Effector CD8-positive, alpha-beta T cell (primary cell): Measurements from ENCODE around the gene AOPEP.

ENCODE experiments used
- DNase-seq: peaks from one replicate; lab custom pipeline; 2025; lab: John Stamatoyannopoulos, UW

Gene AOPEP

GRCh38 chr9:94794476-94795167, 68.1 kb downstream of the AOPEP start:
- DNase-seq, result no peak

DNA sequence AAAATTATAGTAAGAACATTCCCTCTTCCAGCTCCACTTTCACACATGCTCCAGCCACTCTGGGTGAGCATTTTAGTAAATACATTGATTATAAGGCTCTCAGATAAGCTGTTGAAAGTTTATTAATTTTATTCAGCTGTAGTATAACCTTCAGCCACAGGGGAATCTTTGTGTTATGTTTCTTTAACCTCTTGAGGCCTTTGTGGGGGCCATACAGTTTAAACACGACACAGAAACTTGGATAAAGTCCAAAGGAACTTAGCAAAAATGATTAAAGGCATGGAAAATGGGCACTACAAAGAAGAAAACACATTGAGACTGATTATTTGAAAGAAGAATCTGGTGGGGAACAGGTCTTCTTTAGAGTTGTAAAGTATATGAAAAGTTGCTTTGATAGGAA, 70.2 kb downstream of the AOPEP start:
- DNase-seq, result no peak

- no peak for DNase-seq
Observed at GRCh38 chr9:94798201-94798600, 71.7 kb downstream of the AOPEP start.

- no peak for DNase-seq
Observed at GRCh38 chr9:94798708-94799107, 72.2 kb downstream of the AOPEP start.

DNA sequence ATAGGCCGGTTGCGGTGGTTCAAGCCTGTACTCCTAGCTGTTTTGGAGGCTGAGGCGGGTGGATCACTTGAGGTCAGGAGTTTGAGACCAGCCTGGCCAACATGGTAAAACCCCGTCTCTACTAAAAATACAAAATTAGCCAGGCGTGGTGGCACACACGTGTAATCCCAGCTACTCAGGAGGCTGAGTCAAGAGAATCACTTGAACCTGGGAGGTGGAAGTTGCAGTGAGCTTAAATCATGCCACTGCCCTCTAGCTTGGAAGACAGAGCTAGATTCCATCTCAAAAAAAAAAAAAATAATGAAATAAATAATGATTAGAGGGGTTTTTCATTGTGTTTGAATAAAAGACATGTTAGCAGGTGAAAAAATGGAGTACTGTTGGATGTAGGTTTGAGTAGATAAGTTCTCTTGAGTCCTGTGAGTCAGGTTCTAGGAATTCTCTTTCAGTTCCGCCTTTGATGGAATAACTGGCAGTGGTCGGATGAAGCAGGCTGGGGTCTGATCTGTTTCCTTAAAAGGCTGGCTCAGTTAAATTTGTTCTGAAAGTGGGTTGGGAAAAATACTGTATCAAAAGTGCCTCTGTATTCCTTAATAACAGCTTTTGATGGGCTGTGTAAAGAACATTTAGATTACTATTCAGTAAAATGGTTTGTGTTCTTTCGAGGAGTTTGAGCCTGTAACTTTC, 73.2 kb downstream of the AOPEP start:
- no peak for DNase-seq

DNA sequence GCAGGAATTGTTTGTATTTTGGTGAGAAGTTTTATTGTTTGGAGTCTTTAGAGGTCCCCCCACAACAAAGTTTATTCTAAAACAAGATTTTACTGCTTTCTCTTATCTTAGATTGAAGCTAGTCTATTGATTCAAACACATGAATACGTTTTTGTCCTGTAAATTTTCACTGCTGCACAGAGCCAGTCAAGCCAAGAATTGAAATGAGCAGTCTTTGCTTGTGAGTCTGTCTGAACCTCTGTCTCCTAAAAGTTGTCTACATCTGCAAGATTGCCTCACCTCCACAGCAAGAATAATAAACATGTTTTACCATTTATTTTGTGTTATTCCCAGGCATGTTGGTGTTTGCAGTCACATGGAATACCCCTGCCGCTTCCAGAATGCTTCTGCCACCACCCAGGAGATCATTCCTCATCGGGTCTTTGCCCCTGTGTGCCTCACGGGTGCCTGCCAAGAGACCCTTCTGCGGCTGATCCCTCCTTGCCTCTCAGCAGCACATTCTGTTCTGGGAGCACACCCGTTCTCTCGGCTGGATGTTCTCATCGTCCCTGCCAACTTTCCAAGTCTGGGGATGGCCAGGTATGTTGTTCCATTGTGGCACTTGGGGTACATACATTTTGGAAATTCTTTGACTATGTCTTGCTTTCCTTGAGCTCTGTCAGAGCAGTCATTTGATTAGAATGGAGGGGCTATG, 74.1 kb downstream of the AOPEP start:
- DNase-seq, result no peak

DNA sequence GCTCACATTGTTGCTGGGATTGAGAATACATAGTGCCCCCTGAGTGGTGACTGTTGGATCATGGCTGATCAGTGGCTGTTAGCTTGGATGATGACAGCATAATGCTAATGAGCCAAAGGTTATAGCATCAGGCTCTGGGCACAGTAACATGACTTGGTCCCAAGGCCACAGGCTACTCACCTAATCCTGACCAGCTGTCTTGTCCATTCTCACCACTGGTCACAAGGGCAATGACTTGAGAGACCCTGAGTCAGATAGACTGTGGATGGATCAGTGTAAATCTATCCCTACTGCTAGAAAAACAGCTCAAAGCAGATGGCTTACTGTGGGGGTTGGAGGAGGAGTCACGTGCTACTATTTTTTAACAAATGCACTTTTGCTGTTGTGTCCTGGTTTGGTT, 74.7 kb downstream of the AOPEP start:
- DNase-seq, result no peak

DNA sequence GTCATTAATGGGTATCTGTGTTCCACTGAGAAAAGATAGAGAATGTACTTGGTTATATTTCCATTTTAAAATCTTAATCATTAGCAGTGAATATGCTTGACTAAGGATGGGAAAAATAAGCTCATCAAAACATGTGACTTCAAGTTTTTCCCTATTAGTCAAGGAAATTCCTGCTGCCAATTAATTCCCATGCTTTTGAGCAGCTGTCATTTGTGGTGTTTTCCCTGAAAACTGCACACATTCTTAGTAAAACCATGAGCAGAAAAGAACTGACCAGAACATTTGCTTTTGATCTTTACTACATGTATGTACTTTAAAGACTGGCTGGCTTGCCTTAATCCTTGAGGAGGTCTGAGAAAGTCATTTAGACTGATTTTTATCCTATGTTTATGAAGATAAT, 75.2 kb downstream of the AOPEP start:
- no peak for DNase-seq

GRCh38 chr9:94802251-94802650, 75.8 kb downstream of the AOPEP start:
- DNase-seq, result no peak

- no peak for DNase-seq
Observed at GRCh38 chr9:94802793-94803192, 76.3 kb downstream of the AOPEP start.

GRCh38 chr9:94804316-94804715, 77.8 kb downstream of the AOPEP start:
- DNase-seq, result no peak

DNA sequence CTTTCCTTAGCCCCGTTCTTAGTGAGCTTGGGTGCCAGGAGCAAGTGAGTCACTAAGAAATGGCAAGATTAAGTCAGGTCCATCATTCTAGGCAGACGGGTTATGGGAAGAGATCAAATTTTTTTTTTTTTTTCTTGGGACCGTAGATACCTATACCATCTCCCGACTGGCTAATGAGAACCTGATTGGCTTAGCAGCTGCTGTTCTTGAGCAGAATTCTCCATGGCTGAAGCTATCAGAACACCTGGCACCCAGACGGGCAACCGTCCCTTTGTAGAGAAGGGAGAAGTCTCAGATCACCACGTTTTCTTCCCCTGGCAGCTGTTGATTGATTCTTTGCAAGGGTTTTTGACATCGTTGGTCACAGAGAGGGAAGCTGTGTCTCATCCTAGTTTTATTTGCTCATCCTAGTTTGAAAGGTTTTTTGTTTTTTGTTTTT, 78.6 kb downstream of the AOPEP start:
- no peak for DNase-seq

DNA sequence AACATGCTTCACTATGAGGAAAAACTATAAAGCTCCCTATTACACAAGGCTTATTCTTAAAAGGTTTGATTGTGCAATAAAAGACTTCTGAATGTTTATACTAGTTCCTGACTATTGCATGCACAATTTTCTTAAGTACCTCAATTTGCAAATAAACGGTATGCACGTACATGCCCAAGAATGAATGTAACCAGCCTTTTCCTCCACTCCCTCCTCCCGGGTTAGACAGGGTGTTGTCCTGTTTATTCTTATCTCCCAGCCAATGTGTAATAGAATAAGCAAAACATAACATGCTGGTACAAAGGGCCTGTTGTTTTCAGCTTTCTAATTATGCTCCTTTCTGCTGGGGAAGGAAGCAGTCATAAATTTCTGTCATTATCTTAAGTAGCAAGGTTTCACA, 79.1 kb downstream of the AOPEP start:
- DNase-seq, result no peak

DNA sequence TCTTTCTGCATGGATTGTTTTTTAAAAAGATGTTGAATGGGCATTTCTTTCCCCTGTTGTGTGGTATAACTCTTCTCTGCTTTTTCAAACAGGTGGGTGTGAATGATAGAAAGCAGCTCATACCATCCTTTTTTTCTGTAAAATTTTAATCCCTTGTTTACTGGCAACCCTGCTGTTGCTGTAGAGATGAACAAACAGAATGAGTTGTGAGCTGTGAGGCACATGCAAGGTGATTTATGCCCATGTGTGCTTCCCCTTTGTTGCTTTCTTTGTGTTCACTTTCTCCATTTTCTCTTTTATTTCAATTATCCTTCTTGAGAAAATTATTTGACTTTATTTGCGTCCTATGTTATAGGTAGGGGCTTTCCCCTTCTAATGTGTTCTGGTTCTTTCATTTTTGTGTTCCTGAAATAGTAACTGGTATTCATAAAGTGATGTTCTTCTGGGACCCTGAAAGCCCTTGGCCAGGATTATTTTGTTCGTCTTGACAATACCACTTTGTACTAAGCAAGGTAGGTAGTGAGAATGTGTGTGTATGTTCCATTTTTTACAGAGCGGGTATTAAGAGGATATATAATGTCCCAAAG, 79.9 kb downstream of the AOPEP start:
- no peak for DNase-seq

GRCh38 chr9:94807556-94807955, 81.1 kb downstream of the AOPEP start:
- no peak for DNase-seq

DNA sequence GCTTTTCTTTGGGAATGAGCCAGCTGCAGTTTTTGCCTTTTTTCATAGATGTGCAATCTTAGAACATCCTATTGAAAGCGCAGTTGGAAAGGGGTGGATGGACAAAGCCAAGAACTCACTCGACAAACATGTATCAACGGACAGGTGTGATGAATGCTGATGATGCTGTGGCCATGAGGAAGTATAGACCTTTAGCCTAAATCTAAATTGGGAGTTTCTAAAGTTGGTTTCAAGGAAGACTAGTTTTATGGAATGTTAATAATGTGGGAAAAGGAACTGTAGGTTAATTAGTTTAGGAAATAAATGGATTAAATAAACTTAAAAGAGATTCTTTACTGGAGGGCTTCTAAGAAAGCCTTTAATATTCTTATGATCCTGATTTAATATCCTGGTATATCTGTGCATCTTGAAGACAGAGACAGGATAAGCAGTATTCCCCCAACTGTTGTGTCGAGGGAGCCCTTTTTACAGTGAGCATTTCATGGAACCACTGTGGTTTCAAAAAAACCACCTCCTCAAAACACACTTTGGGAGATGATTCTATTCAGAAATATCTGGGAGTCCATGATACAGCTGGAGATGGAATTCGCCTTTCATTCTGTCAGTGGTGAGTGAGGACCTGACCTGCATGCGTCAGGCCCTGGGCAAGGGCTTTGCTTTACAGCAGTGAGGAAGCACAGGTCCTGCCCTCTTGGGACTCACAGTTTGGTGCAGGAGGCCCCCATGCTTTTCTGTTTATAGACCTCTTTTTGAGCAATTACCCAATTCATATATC, 82.6 kb downstream of the AOPEP start:
- DNase-seq, result no peak

- no peak for DNase-seq
Observed at GRCh38 chr9:94809778-94810177, 83.3 kb downstream of the AOPEP start.

- DNase-seq, result no peak
Observed at GRCh38 chr9:94811074-94811473, 84.6 kb downstream of the AOPEP start.

GRCh38 chr9:94812343-94812742, 85.8 kb downstream of the AOPEP start:
- no peak for DNase-seq

DNA sequence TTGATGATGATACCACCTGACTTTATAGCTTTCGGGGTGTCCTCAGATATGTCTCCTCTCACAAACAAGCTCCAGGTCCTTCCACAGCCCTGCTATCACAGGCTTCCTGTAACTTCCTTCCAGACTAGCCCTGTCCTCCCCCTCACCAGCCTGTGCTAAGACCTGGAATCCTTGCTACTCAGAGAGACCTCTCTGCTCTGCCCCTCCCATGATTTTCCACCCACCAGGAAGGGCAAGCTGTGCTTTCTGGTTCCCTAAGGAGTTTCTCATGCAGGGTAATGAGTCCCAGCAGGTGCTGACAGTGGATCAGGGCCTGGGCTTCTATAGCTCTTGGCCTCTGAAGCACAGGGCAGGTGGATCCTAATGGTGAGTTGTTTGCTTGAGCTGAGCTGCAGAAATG, 86.9 kb downstream of the AOPEP start:
- DNase-seq, result no peak

DNA sequence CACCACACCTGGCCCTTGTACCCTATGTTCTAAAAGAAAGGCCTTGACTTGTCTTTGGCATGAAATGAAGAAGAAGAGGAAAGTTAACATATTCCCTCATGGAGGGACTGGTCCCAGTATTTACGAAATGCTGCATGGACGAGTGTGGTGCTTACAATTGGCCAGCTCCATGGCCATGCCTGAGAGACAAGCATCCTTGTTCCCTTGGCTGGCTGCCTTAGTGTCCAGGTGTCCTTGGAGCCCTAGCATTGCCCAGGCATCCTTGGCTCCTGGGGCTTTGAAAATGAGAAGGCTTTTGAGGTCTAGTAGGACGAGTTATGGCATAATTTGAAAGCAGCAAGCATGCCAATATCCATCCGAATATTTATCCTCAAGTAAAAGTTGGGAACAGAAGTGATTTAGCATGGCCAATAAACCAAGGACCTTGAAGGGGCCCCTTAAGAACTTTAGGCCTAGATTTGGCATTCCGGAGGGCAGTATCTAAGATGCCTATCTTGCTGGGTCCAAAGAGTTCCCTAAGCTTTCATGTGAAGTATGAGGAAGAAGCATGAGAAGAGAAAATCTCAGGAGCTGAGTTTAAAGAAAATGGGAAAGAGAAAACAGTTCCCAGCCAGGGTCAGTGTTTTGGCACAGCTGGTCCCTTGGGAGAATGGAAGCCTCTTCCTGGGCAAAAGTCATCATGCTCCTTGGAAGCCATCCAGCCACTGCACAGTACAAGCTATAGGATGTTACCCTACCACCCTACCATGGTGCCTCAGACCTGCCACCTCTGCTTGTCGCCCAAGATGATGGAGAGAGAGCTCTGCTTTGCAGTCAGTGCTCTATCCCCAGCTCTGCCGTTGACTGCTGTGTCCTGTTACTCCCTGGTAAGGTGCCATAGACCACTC, 91.0 kb downstream of the AOPEP start:
- no peak for DNase-seq
